Body of pancreas (tissue), 4 donors: ENCODE measurements around the gene DNAJB13. TPM values are rescaled to one million over a fixed set of nuclear protein-coding genes. Genes with fewer than 3 reads are reported as not detected.

ENCODE experiments used
- ATAC-seq: fragments of 150-250 bp; one replicate; pipeline ENCODE4 v1.9.1; 2016
- DNase-seq, 4 donors: peaks; one replicate each; pipeline ENCODE4 v3.0.0-alpha.2; 2019
- H3K27ac ChIP-seq, 4 donors: fragments of 200-600 bp; sonication (generic); 1 replicate in 3 of 4; 2 replicates in 1 of 4; pipeline versions ENCODE4 v1.5.1 to v1.6.1; 2016 to 2019; ENCODE audit warnings: mild to moderate bottlenecking in 1 of 4, mixed read lengths in 1 of 4, moderate library complexity in 1 of 4
- H3K27me3 ChIP-seq, 2 donors: fragments of 200-600 bp; sonication (generic); one replicate each; pipeline ENCODE4 v1.6.0; 2016; ENCODE audit warnings: mild to moderate bottlenecking in 1 of 2
- H3K36me3 ChIP-seq, 2 donors: fragments of 200-600 bp; sonication (generic); replicated peaks in 1 of 2; 2 replicates each; pipeline ENCODE4 v1.5.1; 2016; ENCODE audit warnings: low read depth in 2 of 2; ENCODE audit not compliant: insufficient read depth in 1 of 2
- H3K4me1 ChIP-seq: fragments of 200-600 bp; sonication (generic); one replicate; pipeline ENCODE4 v1.6.0; 2016
- H3K4me3 ChIP-seq, 2 donors: fragments of 200-600 bp; sonication (generic); 1 replicate in 1 of 2; 2 replicates in 1 of 2; pipeline ENCODE4 v1.5.1; 2016 to 2019
- H3K9me3 ChIP-seq, 3 donors: fragments of 200-600 bp; sonication (generic); 1 replicate in 2 of 3; 2 replicates in 1 of 3; pipeline ENCODE4 v1.5.1; 2016
- POLR2A ChIP-seq, 3 donors: fragments of 450-650 bp; IDR thresholded peaks; one replicate each; pipeline ENCODE4 v1.6.1; 2016; ENCODE audit warnings: antibody characterized with exemption in 3 of 3, mild to moderate bottlenecking in 2 of 3
- WGBS, 2 donors: methylation state at CpG; one replicate each; pipeline ENCODE4 v1.1.5; 2017; 5-methylcytosine and 5-hydroxymethylcytosine counted together
- intact Hi-C: fragments of 100-400 bp; cut with DNase I; formaldehyde crosslinking; loops from one replicate; pipeline ENCODE4 v1.15.1; 2023
- total RNA-seq, 2 donors: library from RNA; depleted of rRNA; stranded (reverse); fragments of >200 nt; gene quantifications; one replicate each; pipeline ENCODE4 v1.1.0, GENCODE V29; 2016
- TF ChIP-seq, protein P1 (sequence below), 7 experiments: fragments of 450-650 bp in 4 of 7; fragments of 200-600 bp in 3 of 7; sonication (generic) in 3 of 7; IDR thresholded peaks; one replicate each; pipeline ENCODE4 v1.5.1; 2016 to 2019; ENCODE audit warnings: antibody characterized with exemption in 7 of 7

DNAJB13 gene
- total RNA-seq, 2 donors from 2014 or later = 0.78 TPM; not detected in 1

GRCh38 chr11:73946798-73947458, 3.9 kb upstream of the DNAJB13 start:
- no peak overlapping the region for H3K27ac ChIP-seq
- ATAC-seq (no peak), DNase-seq (no peak)
- no peaks in the 10 kb centered on the region for H3K36me3 ChIP-seq
- TF ChIP-seq, protein P1, sequence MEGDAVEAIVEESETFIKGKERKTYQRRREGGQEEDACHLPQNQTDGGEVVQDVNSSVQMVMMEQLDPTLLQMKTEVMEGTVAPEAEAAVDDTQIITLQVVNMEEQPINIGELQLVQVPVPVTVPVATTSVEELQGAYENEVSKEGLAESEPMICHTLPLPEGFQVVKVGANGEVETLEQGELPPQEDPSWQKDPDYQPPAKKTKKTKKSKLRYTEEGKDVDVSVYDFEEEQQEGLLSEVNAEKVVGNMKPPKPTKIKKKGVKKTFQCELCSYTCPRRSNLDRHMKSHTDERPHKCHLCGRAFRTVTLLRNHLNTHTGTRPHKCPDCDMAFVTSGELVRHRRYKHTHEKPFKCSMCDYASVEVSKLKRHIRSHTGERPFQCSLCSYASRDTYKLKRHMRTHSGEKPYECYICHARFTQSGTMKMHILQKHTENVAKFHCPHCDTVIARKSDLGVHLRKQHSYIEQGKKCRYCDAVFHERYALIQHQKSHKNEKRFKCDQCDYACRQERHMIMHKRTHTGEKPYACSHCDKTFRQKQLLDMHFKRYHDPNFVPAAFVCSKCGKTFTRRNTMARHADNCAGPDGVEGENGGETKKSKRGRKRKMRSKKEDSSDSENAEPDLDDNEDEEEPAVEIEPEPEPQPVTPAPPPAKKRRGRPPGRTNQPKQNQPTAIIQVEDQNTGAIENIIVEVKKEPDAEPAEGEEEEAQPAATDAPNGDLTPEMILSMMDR (IDR thresholded peaks at IDR 0.05) = no peak
- no peak for TF ChIP-seq POLR2A (IDR thresholded peaks at IDR 0.05)
- H3K9me3 ChIP-seq = no peaks in the 10 kb centered on the region
- H3K27me3 ChIP-seq = no peaks in the 10 kb centered on the region
- no peaks in the 10 kb centered on the region for H3K4me1 ChIP-seq
- intact Hi-C loops = no loop called here
- 75 to 94% methylated on average over 10 to 13 of the region's 13 CpGs for WGBS, 2 donors
- no peak overlapping the region for H3K4me3 ChIP-seq

DNA sequence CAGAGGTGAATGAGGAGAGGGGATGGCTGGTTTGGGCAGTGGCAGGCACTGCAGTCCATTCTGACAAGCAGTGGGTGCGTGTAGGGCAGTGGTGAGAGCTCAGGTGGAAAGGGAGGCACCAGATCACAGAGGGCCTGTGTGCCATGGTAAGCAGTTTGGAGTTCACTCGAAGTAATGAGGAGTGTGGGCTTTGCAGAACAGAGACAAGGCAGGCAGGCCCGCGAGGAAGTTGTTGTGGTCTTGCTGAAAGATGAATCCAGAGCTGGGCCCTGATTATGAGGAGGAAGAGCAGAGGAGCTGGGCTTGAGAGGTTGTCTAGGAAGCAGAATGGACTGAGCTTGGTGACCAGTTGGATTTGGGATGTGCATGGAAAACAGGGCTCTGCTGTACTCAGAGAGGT, 1.6 kb upstream of the DNAJB13 start:
- intact Hi-C loops = no loop called here
- no peaks in the 10 kb centered on the region for H3K27me3 ChIP-seq
- no peaks in the 10 kb centered on the region for H3K36me3 ChIP-seq
- ATAC-seq (no peak), DNase-seq (no peak)
- no peak overlapping the region for H3K27ac ChIP-seq
- TF ChIP-seq POLR2A (IDR thresholded peaks at IDR 0.05) = no peak
- TF ChIP-seq, protein P1 (IDR thresholded peaks at IDR 0.05) = no peak
- H3K4me1 ChIP-seq = no peaks in the 10 kb centered on the region
- WGBS, 2 donors = 65 to 79% methylated on average over 4 of the region's 4 CpGs
- no peaks in the 10 kb centered on the region for H3K9me3 ChIP-seq
- H3K4me3 ChIP-seq = no peak overlapping the region

DNA sequence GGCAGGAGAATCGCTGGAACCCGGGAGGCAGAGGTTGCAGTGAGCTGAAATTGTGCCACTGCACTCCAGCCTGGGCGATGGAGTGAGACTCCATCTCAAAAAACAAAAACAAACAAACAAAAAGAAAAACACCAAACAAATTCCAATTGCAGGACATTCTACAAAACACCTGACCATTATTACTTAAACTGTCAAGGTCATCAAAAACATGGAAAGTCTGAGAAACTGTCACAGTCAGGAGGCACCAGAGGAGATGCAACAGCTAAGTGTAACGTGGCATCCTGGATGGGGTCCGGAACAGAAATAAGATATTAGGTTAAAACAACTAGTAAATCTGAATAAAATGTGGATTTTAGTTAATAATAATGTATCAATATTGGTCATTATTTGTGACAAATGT, 914 bp upstream of the DNAJB13 start:
- H3K27ac ChIP-seq = no peak overlapping the region
- ATAC-seq = no peak
- no peaks in the 10 kb centered on the region for H3K36me3 ChIP-seq
- no peak for DNase-seq
- intact Hi-C loops = no loop called here
- TF ChIP-seq, protein P1 (IDR thresholded peaks at IDR 0.05) = no peak
- no peaks in the 10 kb centered on the region for H3K4me1 ChIP-seq
- no peaks in the 10 kb centered on the region for H3K27me3 ChIP-seq
- no peaks in the 10 kb centered on the region for H3K9me3 ChIP-seq
- 79 to 88% methylated on average over 5 of the region's 5 CpGs for WGBS, 2 donors
- H3K4me3 ChIP-seq = no peak overlapping the region

GRCh38 chr11:73951797-73952196, 971 bp downstream of the DNAJB13 start:
- Histone ChIP-seq H3K36me3 (no peaks in the 10 kb centered on the region), H3K4me1 (peaks cover 8% of the 10 kb centered on the region), H3K9me3 (no peaks in the 10 kb centered on the region), H3K4me3 (no peak overlapping the region), H3K27ac (no peak overlapping the region), H3K27me3 (no peaks in the 10 kb centered on the region)
- 81 to 86% methylated on average over 7 of the region's 7 CpGs for WGBS, 2 donors
- TF ChIP-seq, protein P1 (IDR thresholded peaks at IDR 0.05) = no peak
- DNase-seq (no peak), ATAC-seq (no peak)
- intact Hi-C loops = no loop called here
